ENCODE results near the gene CHERP. TPM values are rescaled to one million over a fixed set of nuclear protein-coding genes. Genes with fewer than 3 reads are reported as not detected.

CHERP gene
- total RNA-seq, 2 experiments from 2014 or later: 50.8 to 53.6 TPM

GRCh38 chr19:16532440-16533234, 9.6 kb downstream of the CHERP start:
- no peak overlapping the region for H3K27ac Mint-ChIP-seq
- H3K4me1 Mint-ChIP-seq: peaks cover 3% of the 10 kb centered on the region
- H3K9me3 Mint-ChIP-seq: no peaks in the 10 kb centered on the region
- no peak overlapping the region for H3K4me3 Mint-ChIP-seq
- peaks cover 58% of the 10 kb centered on the region for H3K36me3 Mint-ChIP-seq (ENCODE audit: low read depth)
- POLR2A ChIA-PET: no interaction called here
- DNase-seq: no peak
- CTCF ChIA-PET: no interaction called here
- no peaks in the 10 kb centered on the region for H3K27me3 Mint-ChIP-seq

- no peak overlapping the region for H3K4me3 Mint-ChIP-seq
- no peak overlapping the region for H3K27ac Mint-ChIP-seq
- no peak for DNase-seq
- H3K4me1 Mint-ChIP-seq: no peaks in the 10 kb centered on the region
- ChIA-PET CTCF (no interaction called here), POLR2A (no interaction called here)
- H3K27me3 Mint-ChIP-seq: no peaks in the 10 kb centered on the region
- H3K9me3 Mint-ChIP-seq: no peaks in the 10 kb centered on the region
- peaks cover 58% of the 10 kb centered on the region for H3K36me3 Mint-ChIP-seq (ENCODE audit: low read depth)
These were observed 10.9 kb downstream of the CHERP start for GRCh38 chr19:16531380-16531669.

GRCh38 chr19:16530540-16531379, 11.5 kb downstream of the CHERP start:
- Mint-ChIP-seq H3K36me3 (ENCODE audit: low read depth) (peaks cover 59% of the 10 kb centered on the region), H3K9me3 (no peaks in the 10 kb centered on the region), H3K27me3 (no peaks in the 10 kb centered on the region), H3K27ac (no peak overlapping the region), H3K4me3 (no peak overlapping the region), H3K4me1 (no peaks in the 10 kb centered on the region)
- ChIA-PET CTCF (no interaction called here), POLR2A (no interaction called here)
- DNase-seq: no peak

GRCh38 chr19:16529466-16530144, 12.6 kb downstream of the CHERP start:
- Mint-ChIP-seq H3K27me3 (no peaks in the 10 kb centered on the region), H3K27ac (no peak overlapping the region), H3K9me3 (no peaks in the 10 kb centered on the region), H3K4me3 (no peak overlapping the region), H3K36me3 (ENCODE audit: low read depth) (peaks cover 55% of the 10 kb centered on the region), H3K4me1 (no peaks in the 10 kb centered on the region)
- DNase-seq: no peak
- POLR2A ChIA-PET: no interaction called here
- CTCF ChIA-PET: interaction anchor here (1.8 kb wide), 1 partner anchor 13 kb away, joined by 6 read pairs; no protein-coding TSS in a partner anchor

- ChIA-PET POLR2A (interaction anchor here (0.5 to 1.1 kb wide), 3 partner anchors 22 to 98 kb away, joined by 3 to 4 read pairs (median 3); no protein-coding TSS in a partner anchor), CTCF (interaction anchor here (1.2 to 1.9 kb wide), 4 partner anchors 13 to 34 kb away, joined by 3 to 6 read pairs (median 4); no protein-coding TSS in a partner anchor)
- Mint-ChIP-seq H3K4me3 (no peak overlapping the region), H3K9me3 (no peaks in the 10 kb centered on the region), H3K27me3 (no peaks in the 10 kb centered on the region), H3K36me3 (ENCODE audit: low read depth) (peaks cover 60% of the 10 kb centered on the region), H3K27ac (no peak overlapping the region), H3K4me1 (no peaks in the 10 kb centered on the region)
- peak; percentile 62 for DNase-seq
These were observed 14.2 kb downstream of the CHERP start for GRCh38 chr19:16527971-16528521.

- no peak overlapping the region for H3K27ac Mint-ChIP-seq
- DNase-seq: no peak
- no peaks in the 10 kb centered on the region for H3K4me1 Mint-ChIP-seq
- POLR2A ChIA-PET: interaction anchor here (0.5 to 1.1 kb wide), 4 partner anchors 12 to 99 kb away, joined by 3 to 4 read pairs (median 4); no protein-coding TSS in a partner anchor
- H3K36me3 Mint-ChIP-seq (ENCODE audit: low read depth): peaks cover 63% of the 10 kb centered on the region
- no peaks in the 10 kb centered on the region for H3K27me3 Mint-ChIP-seq
- CTCF ChIA-PET: interaction anchor here (0.6 to 1.9 kb wide), 5 partner anchors 12 to 181 kb away, joined by 3 to 6 read pairs (median 4); no protein-coding TSS in a partner anchor
- H3K4me3 Mint-ChIP-seq: no peak overlapping the region
- no peaks in the 10 kb centered on the region for H3K9me3 Mint-ChIP-seq
These were observed 14.8 kb downstream of the CHERP start for GRCh38 chr19:16527334-16527935.

- Mint-ChIP-seq H3K9me3 (no peaks in the 10 kb centered on the region), H3K36me3 (ENCODE audit: low read depth) (peaks cover 59% of the 10 kb centered on the region), H3K4me1 (no peaks in the 10 kb centered on the region), H3K27me3 (no peaks in the 10 kb centered on the region), H3K4me3 (no peak overlapping the region), H3K27ac (no peak overlapping the region)
- POLR2A ChIA-PET: interaction anchor here (1.4 kb wide), 1 partner anchor 9 kb away, joined by 5 read pairs; no protein-coding TSS in a partner anchor
- DNase-seq: no peak
- CTCF ChIA-PET: interaction anchor here (0.6 to 1.9 kb wide), 3 partner anchors 10 to 84 kb away, joined by 3 to 4 read pairs (median 4); no protein-coding TSS in a partner anchor
These were observed 16.3 kb downstream of the CHERP start for GRCh38 chr19:16525751-16526481.

- H3K27me3 Mint-ChIP-seq: no peaks in the 10 kb centered on the region
- H3K4me3 Mint-ChIP-seq: no peak overlapping the region
- H3K9me3 Mint-ChIP-seq: no peaks in the 10 kb centered on the region
- no peak for DNase-seq
- ChIA-PET POLR2A (interaction anchor here (0.6 to 1.2 kb wide), 2 partner anchors 18 to 29 kb away, joined by 3 read pairs; partner anchors contain the start of genes C19orf44 and CALR3), CTCF (no interaction called here)
- H3K27ac Mint-ChIP-seq: no peak overlapping the region
- H3K36me3 Mint-ChIP-seq (ENCODE audit: low read depth): peaks cover 62% of the 10 kb centered on the region
- no peaks in the 10 kb centered on the region for H3K4me1 Mint-ChIP-seq
These were observed 17.1 kb downstream of the CHERP start for GRCh38 chr19:16524991-16525734.

GRCh38 chr19:16522559-16523377, 19.5 kb downstream of the CHERP start:
- ChIA-PET POLR2A (interaction anchor here (1.3 kb wide), 1 partner anchor 19 kb away, joined by 4 read pairs; no protein-coding TSS in a partner anchor), CTCF (no interaction called here)
- H3K36me3 Mint-ChIP-seq (ENCODE audit: low read depth): peaks cover 70% of the 10 kb centered on the region
- no peaks in the 10 kb centered on the region for H3K9me3 Mint-ChIP-seq
- no peak for DNase-seq
- no peaks in the 10 kb centered on the region for H3K4me1 Mint-ChIP-seq
- H3K27me3 Mint-ChIP-seq: no peaks in the 10 kb centered on the region
- H3K27ac Mint-ChIP-seq: no peak overlapping the region
- no peak overlapping the region for H3K4me3 Mint-ChIP-seq

GRCh38 chr19:16521715-16522289, 20.4 kb downstream of the CHERP start:
- H3K36me3 Mint-ChIP-seq (ENCODE audit: low read depth): peaks cover 69% of the 10 kb centered on the region
- H3K27ac Mint-ChIP-seq: no peak overlapping the region
- no peaks in the 10 kb centered on the region for H3K4me1 Mint-ChIP-seq
- DNase-seq: no peak
- no peaks in the 10 kb centered on the region for H3K9me3 Mint-ChIP-seq
- POLR2A ChIA-PET: interaction anchor here (1.3 kb wide), 1 partner anchor 20 kb away, joined by 4 read pairs; no protein-coding TSS in a partner anchor
- CTCF ChIA-PET: no interaction called here
- no peaks in the 10 kb centered on the region for H3K27me3 Mint-ChIP-seq
- H3K4me3 Mint-ChIP-seq: no peak overlapping the region
